Transverse colon (tissue), 4 donors: ENCODE data around the gene CYBC1. TPM values are rescaled to one million over a fixed set of nuclear protein-coding genes. Genes with fewer than 3 reads are reported as not detected.

Experiments used
- DNase-seq: peaks from one replicate; pipeline ENCODE4 v3.0.0-alpha.2; 2019
- H3K27ac ChIP-seq, 4 donors: fragments of 200-600 bp; sonication (generic); 2 replicates each; pipeline ENCODE4 v1.5.1; 2016 to 2018; ENCODE audit warnings: inconsistent platforms in 4 of 4
- H3K27me3 ChIP-seq: fragments of 200-600 bp; sonication (generic); 2 replicates; pipeline ENCODE4 v1.5.1; 2017; ENCODE audit warnings: inconsistent platforms
- H3K36me3 ChIP-seq, 4 donors: fragments of 200-600 bp; sonication (generic); 2 replicates each; pipeline ENCODE4 v1.5.1; 2017 to 2019; ENCODE audit warnings: inconsistent platforms in 4 of 4
- H3K4me1 ChIP-seq, 4 donors: fragments of 200-600 bp; sonication (generic); 2 replicates each; pipeline ENCODE4 v1.5.1; 2017 to 2020; ENCODE audit warnings: inconsistent platforms in 4 of 4
- H3K4me3 ChIP-seq, 4 donors: fragments of 200-600 bp; sonication (generic); 1 replicate in 1 of 4; 2 replicates in 3 of 4; pipeline versions ENCODE4 v1.5.1 to v1.6.1; 2017 to 2019; ENCODE audit warnings: inconsistent platforms in 4 of 4
- H3K9me3 ChIP-seq, 2 donors: fragments of 200-600 bp; sonication (generic); 2 replicates each; pipeline ENCODE4 v1.5.1; 2017 to 2019; ENCODE audit warnings: inconsistent platforms in 2 of 2
- EP300 ChIP-seq: sonication (generic); formaldehyde crosslinking; IDR thresholded peaks from one replicate; pipeline ENCODE4 v1.6.1; 2017; ENCODE audit warnings: antibody characterized with exemption, low read depth
- POLR2A ChIP-seq: fragments of 450-650 bp; IDR thresholded peaks from one replicate; pipeline ENCODE4 v1.6.1; 2016; ENCODE audit warnings: antibody characterized with exemption, mild to moderate bottlenecking, moderate library complexity
- POLR2AphosphoS5 ChIP-seq, 3 donors: sonication (generic); formaldehyde crosslinking; IDR thresholded peaks; one replicate each; pipeline ENCODE4 v1.6.1; 2016; ENCODE audit warnings: antibody characterized with exemption in 3 of 3
- WGBS, 2 donors: methylation state at CpG; one replicate each; pipeline ENCODE4 v1.1.5; 2018; ENCODE audit warnings: low coverage in 1 of 2; 5-methylcytosine and 5-hydroxymethylcytosine counted together
- in situ Hi-C, 4 donors: fragments of 200-750 bp; cut with MboI; loops; one replicate each; pipeline versions ENCODE4 v1.15.0 to v1.15.1; 2017; ENCODE audit warnings: low sequenced_read_pairs in 3 of 4, low pct_ligation_motif_present in 1 of 4, low pct_unique_long_range_greater_than_20kb in 1 of 4
- intact Hi-C: fragments of 100-400 bp; cut with DNase I; formaldehyde crosslinking; loops from one replicate; pipeline ENCODE4 v1.15.1; 2023; ENCODE audit warnings: low total_unique reads
- total RNA-seq, 4 donors: library from RNA; depleted of rRNA; stranded (reverse); fragments of >200 nt; gene quantifications; one replicate each; pipeline ENCODE4 v1.1.0, GENCODE V29; 2016
- TF ChIP-seq, protein P1 (sequence below), 5 experiments: fragments of 200-600 bp in 3 of 5; fragments of 450-650 bp in 2 of 5; sonication (generic) in 3 of 5; IDR thresholded peaks; 1 replicate in 2 of 5; 2 replicates in 3 of 5; pipeline ENCODE4 v1.5.1; 2016 to 2017; ENCODE audit warnings: antibody characterized with exemption in 5 of 5, inconsistent platforms in 3 of 5, mild to moderate bottlenecking in 2 of 5, moderate library complexity in 1 of 5

The CYBC1 gene
- total RNA-seq, 4 donors from 2014 or later, result 46.2 to 212 (median 86.2) TPM

DNA sequence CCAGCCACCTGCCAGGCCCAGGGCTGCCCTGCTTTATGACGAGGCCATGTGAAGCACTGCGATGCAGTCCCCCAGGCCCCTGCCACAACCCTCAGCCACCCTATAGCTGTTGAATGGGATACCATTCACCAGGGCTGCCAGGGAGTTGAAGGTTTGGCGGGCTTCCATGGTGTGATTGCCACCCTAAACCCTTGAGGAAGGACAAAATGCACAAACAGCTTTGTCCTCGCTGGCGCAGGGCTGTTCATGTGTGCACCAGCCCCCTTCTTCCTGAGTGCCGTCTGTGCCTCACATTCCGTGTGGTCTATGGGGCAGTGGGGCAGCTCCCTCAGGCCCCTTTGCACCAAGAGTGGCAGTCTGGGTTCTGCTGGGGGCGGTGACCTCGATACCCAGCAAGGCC lies 33.3 kb upstream of the CYBC1 start:
- intact Hi-C loops, result no loop called here
- Histone ChIP-seq H3K4me1 (peaks cover 0 to 15% (median 9%) of the 10 kb centered on the region in 4 donors), H3K36me3 (peaks cover 0 to 44% (median 16%) of the 10 kb centered on the region in 4 donors), H3K4me3 (no peak overlapping the region), H3K27ac (peak overlapping the region in 1 of 4 donors; percentile 29), H3K9me3 (no peaks in the 10 kb centered on the region), H3K27me3 (no peaks in the 10 kb centered on the region)
- in situ Hi-C loops, result loop anchor here in 1 of 4 donors (10.0 kb wide), 1 partner anchor 71 kb away; no protein-coding TSS in a partner anchor
- TF ChIP-seq POLR2A (no peak), POLR2AphosphoS5 (IDR thresholded peaks at IDR 0.05) (no peak), EP300 (no peak)
- TF ChIP-seq, protein P1, sequence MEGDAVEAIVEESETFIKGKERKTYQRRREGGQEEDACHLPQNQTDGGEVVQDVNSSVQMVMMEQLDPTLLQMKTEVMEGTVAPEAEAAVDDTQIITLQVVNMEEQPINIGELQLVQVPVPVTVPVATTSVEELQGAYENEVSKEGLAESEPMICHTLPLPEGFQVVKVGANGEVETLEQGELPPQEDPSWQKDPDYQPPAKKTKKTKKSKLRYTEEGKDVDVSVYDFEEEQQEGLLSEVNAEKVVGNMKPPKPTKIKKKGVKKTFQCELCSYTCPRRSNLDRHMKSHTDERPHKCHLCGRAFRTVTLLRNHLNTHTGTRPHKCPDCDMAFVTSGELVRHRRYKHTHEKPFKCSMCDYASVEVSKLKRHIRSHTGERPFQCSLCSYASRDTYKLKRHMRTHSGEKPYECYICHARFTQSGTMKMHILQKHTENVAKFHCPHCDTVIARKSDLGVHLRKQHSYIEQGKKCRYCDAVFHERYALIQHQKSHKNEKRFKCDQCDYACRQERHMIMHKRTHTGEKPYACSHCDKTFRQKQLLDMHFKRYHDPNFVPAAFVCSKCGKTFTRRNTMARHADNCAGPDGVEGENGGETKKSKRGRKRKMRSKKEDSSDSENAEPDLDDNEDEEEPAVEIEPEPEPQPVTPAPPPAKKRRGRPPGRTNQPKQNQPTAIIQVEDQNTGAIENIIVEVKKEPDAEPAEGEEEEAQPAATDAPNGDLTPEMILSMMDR (IDR thresholded peaks at IDR 0.05), result no peak
- WGBS, 2 donors, result 83% methylated on average over 9 of the region's 9 CpGs; no CpG with 5 or more reads in 1 of the 2 donors
- DNase-seq, result peak; percentile 75

DNA sequence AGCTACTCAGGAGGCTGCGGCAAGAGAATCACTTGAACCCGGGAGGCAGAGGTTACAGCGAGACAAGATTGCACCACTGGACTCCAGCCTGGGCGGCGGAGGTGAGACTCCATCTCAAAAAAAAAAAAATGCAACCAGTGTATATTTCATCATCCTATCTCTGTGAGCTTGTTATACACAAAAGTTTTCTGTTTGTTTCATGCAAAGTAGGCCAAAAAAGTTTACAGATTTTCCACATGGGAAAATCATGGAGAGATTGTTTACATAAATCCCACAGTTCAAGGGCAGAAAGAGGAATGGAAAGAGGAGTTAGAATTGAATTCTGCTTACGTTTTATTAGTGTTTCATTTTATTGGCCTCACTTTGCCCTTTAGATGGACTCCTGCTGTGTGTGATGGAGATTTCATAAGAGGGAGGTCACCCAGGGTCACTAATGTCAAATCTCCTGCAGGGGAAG lies 32.7 kb upstream of the CYBC1 start:
- intact Hi-C loops, result no loop called here
- peaks cover 0 to 47% (median 19%) of the 10 kb centered on the region in 4 donors for H3K36me3 ChIP-seq
- no peaks in the 10 kb centered on the region for H3K27me3 ChIP-seq
- TF ChIP-seq POLR2AphosphoS5 (IDR thresholded peaks at IDR 0.05), result no peak
- no peak for TF ChIP-seq EP300
- TF ChIP-seq, protein P1 (IDR thresholded peaks at IDR 0.05), result no peak
- TF ChIP-seq POLR2A, result no peak
- in situ Hi-C loops, result loop anchor here in 1 of 4 donors (10.0 kb wide), 1 partner anchor 72 kb away; no protein-coding TSS in a partner anchor
- H3K4me1 ChIP-seq, result peaks cover 0 to 15% (median 9%) of the 10 kb centered on the region in 4 donors
- no peak overlapping the region for H3K4me3 ChIP-seq
- no peaks in the 10 kb centered on the region for H3K9me3 ChIP-seq
- peak overlapping the region in 1 of 4 donors; percentile 29 for H3K27ac ChIP-seq
- no peak for DNase-seq
- 76 to 84% methylated on average over 5 to 6 of the region's 6 CpGs for WGBS, 2 donors

DNA sequence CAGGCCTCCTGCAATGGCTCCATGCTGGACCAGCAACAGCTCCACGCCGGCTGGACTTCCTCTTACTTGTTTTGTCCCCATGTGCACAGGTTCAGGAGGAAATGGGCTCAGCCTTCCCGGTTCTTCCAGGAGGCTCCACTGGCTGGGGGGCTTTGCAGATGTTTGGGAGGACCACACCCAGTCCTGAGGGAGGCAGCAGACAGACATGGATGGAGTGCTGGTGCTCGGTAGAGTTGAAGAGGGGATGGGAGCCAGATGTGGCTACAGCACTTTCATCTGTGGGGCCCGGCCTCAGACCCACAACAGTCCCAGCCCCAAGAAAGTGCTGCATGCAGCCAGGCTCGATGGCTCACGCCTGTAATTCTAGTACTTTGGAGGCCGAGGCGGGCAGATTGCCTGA lies 29.8 kb upstream of the CYBC1 start:
- Histone ChIP-seq H3K27ac (no peak overlapping the region), H3K4me3 (no peak overlapping the region), H3K9me3 (no peaks in the 10 kb centered on the region), H3K36me3 (peaks cover 0 to 43% (median 19%) of the 10 kb centered on the region in 4 donors), H3K27me3 (no peaks in the 10 kb centered on the region), H3K4me1 (peaks cover 0 to 7% (median 0%) of the 10 kb centered on the region in 4 donors)
- TF ChIP-seq POLR2AphosphoS5 (IDR thresholded peaks at IDR 0.05), result no peak
- TF ChIP-seq, protein P1 (IDR thresholded peaks at IDR 0.05), result no peak
- WGBS, 2 donors, result 78% methylated on average over 8 of the region's 9 CpGs; no CpG with 5 or more reads in 1 of the 2 donors
- DNase-seq, result no peak
- intact Hi-C loops, result no loop called here
- in situ Hi-C loops, result loop anchor here in 1 of 4 donors (10.0 kb wide), 1 partner anchor 74 kb away; no protein-coding TSS in a partner anchor

DNA sequence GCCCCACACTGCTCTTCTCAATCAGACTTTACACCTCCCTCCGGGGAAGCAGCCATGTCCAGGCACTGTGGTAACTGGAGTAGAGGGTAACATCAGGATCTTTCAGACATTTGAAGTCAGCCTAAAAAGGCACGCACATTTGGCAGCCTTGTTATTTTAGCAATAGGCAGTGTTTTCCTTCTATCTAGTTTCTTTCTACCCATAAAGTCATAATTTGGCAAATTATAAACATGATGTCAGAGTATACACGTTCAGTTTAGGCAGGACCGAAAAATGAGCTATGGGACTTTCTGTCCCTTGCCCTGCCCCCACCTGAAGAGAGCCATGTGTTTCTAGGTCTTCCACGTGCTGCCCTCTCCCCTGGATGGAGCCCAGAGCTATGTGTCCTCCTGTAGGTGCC lies 29.1 kb upstream of the CYBC1 start:
- peaks cover 0 to 45% (median 20%) of the 10 kb centered on the region in 4 donors for H3K36me3 ChIP-seq
- no peaks in the 10 kb centered on the region for H3K9me3 ChIP-seq
- H3K4me3 ChIP-seq, result no peak overlapping the region
- 83 to 93% methylated on average over 2 to 5 of the region's 5 CpGs for WGBS, 2 donors
- peaks cover 0 to 7% (median 0%) of the 10 kb centered on the region in 4 donors for H3K4me1 ChIP-seq
- H3K27me3 ChIP-seq, result no peaks in the 10 kb centered on the region
- in situ Hi-C loops (loop anchor here in 1 of 4 donors (10.0 kb wide), 1 partner anchor 75 kb away; no protein-coding TSS in a partner anchor), intact Hi-C loops (no loop called here)
- no peak overlapping the region for H3K27ac ChIP-seq
- no peak for TF ChIP-seq POLR2AphosphoS5 (IDR thresholded peaks at IDR 0.05)
- TF ChIP-seq, protein P1 (IDR thresholded peaks at IDR 0.05), result no peak
- TF ChIP-seq EP300, result no peak
- TF ChIP-seq POLR2A, result no peak
- no peak for DNase-seq
